Tibial nerve (tissue), 3 donors: ENCODE results near the gene AMPD2.

Source experiments
- CTCF ChIP-seq, 5 experiments: fragments of 200-600 bp in 3 of 5; fragments of 450-650 bp in 2 of 5; sonication (generic) in 3 of 5; IDR thresholded peaks; one replicate each; pipeline ENCODE4 v1.5.1; 2016 to 2019; ENCODE audit warnings: antibody characterized with exemption in 5 of 5, mild to moderate bottlenecking in 3 of 5, moderate library complexity in 2 of 5
- POLR2A ChIP-seq, 2 donors: fragments of 450-650 bp; IDR thresholded peaks; one replicate each; pipeline ENCODE4 v1.6.1; 2017; ENCODE audit warnings: antibody characterized with exemption in 2 of 2, mild to moderate bottlenecking in 2 of 2, moderate library complexity in 2 of 2

GRCh38 chr1:109654519-109654918 lies 34.9 kb downstream of the AMPD2 start:
- no peak for TF ChIP-seq POLR2A (IDR thresholded peaks at IDR 0.05)
- no peak for TF ChIP-seq CTCF (IDR thresholded peaks at IDR 0.05)
